NCI-H460 (cell line): ENCODE data around the gene HADHA. TPM values are rescaled to one million over a fixed set of nuclear protein-coding genes. Genes with fewer than 3 reads are reported as not detected.

Experiments
- DNase-seq: peaks from one replicate; pipeline ENCODE4 v3.0.0-alpha.2; 2016; ENCODE audit warnings: low read depth; ENCODE audit errors: extremely low read depth
- total RNA-seq: library from RNA; depleted of rRNA; stranded (reverse); fragments of >200 nt; shearing (Covaris generic); gene quantifications from 2 replicates; pipeline ENCODE4 v1.2.3, GENCODE V29; 2014; rRNA removed

The HADHA gene
- total RNA-seq, 1 experiment from 2014 or later, result 160 TPM

DNA sequence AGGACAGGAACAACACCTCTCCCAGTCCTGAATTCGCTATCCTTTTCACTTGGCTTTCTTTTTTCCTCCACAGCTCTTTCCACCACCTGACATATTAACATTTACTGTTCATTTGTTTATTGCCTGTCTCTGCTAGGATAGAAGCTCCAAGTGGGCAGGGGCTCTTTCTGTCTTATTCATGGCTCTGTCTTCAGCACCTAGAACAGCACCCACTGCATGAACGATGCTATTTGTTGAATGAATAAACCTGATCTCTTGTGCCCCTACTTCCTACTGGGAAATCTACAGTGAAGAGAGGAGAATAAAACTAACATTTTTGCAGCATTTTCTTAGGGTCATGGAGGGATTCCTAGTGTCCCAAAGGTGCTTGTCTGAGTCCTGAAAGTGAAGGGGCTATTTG is 95.9 kb downstream of the HADHA start:
- DNase-seq, result no peak

DNA sequence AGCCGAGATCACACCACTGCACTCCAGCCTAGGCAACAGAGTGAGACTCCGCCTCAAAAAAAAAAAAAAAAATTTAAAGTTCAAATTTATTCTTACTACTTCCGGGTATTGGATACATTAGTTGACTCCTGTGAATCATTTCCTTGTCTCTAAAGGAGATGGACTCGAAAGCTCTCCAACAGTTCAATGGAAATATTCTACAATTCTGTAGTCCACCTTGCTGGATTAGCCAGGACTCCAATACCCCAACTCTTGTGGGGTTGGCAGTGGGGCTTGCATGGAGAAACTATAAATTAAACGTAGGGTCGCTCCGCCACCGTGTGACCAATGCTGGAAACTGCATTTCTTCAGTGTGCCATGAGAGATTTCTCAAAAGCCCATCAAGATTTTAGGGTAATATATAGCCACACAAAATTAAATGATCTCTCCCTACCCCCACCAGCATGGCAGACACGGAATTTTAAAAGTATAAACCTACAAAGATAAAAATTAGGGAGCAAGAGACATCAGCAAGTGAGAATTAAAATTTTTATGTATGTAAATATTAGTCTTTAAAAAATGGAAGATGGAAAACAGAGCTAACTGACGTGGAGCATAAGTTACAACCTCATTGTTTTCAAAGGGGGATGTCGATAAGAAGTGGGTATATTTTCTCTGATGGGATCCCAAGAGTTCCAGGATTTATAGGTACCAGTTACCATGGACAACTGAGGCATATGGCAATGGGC is 99.3 kb downstream of the HADHA start:
- DNase-seq, result peak; percentile 71

DNA sequence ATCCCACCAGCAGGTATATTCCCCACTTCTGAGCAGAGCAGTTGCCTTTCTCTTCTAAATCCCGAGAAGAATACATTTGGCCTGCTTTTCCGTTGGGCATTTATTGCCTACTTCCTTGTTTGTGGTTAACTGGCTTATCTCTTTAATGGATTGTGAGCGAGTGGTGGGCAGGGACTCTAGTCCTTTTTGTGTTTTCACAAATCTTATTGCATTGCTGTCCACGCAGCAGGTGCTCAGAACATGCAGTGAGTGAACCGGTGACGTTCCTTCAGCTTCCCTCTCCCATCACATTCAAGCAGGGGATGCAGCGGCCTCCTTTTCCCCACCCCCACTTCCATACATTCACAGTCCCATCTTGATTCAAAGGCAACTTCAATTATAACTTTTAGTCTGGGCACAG is 100.4 kb downstream of the HADHA start:
- DNase-seq, result no peak

DNA sequence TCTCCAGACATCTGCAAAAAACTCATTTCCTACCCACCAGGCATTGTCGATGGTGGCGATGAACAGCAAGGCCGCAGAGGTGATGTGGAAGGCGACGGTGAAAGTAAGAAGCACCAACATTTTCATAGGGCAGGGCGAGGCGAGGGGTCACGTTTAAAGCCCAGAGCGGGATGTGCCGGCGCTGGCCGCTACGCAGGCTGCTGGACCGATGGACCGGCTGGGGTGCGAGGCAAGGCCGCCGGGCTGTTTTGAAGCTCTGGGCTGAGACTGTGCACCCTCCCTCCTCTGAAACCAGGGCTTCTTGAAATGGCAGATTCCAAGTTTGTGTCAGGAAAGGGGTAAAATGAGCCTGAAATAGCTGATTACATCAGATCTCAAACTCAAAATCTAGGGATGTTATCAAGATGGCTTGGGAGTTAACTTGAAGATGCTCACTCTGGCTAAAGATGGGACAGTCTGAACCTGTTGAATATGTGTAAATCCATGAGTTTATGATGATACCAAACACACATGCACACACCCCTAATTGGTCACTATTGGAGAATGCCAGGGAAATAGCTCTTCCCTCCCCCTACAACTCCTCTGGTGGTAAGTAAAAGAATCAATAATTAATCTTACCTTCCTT is 103.2 kb downstream of the HADHA start:
- no peak for DNase-seq

Other genes starting within 250 kb of the HADHA start
- 256 and 270 TPM in 2 replicates for gene RAB10, start 210.5 kb downstream of the HADHA start, total RNA-seq
- gene GAREM2, start 71.5 kb downstream of the HADHA start, total RNA-seq, result 5.5 and 5.7 TPM in 2 replicates
- gene HADHB, start 307 bp upstream of the HADHA start, total RNA-seq, result 113 and 120 TPM in 2 replicates
- gene SELENOI, start 101.5 kb upstream of the HADHA start, total RNA-seq, result 88.7 and 99.2 TPM in 2 replicates
- gene ADGRF3, start 102.2 kb upstream of the HADHA start, total RNA-seq, result not detected in 2 replicates
- 0.46 TPM in 1 of 2 replicates, not detected in the other for gene DRC1, start 157.3 kb upstream of the HADHA start, total RNA-seq
- not detected in 2 replicates for gene OTOF, start 233.5 kb upstream of the HADHA start, total RNA-seq